PC-3 (cell line): ENCODE measurements around the gene GDPD5. TPM values are rescaled to one million over a fixed set of nuclear protein-coding genes. Genes with fewer than 3 reads are reported as not detected.

Source experiments
- ATAC-seq: fragments of 200-7000 bp; cut with Tn5 transposase; 2 replicates; pipeline ENCODE4 v1.9.1; 2020; ENCODE audit warnings: mild to moderate bottlenecking, moderate library complexity
- BruUV-seq: library from RNA; stranded (reverse); fragments of 400-500 nt; replicated peaks from 2 replicates; lab custom pipeline; 2021; lab: Mats Ljungman, UMichigan
- CTCF ChIA-PET: fragments of 300-600 bp; sonication (Branson Sonifier 250); formaldehyde crosslinking; loops from one replicate; lab custom pipeline; 2022; ENCODE audit warnings: antibody characterized with exemption; lab: Charles Lee
- POLR2A ChIA-PET: fragments of 300-600 bp; sonication (Branson Sonifier 250); formaldehyde crosslinking; loops from one replicate; lab custom pipeline; 2022; ENCODE audit warnings: antibody characterized with exemption; ENCODE audit not compliant: unreplicated experiment; lab: Charles Lee
- DNase-seq: peaks from one replicate; pipeline ENCODE4 v3.0.0-alpha.2; 2015
- H2AFZ ChIP-seq: fragments of 300-600 bp; sonication (generic); 2 replicates; pipeline ENCODE4 v1.6.0; 2016; ENCODE audit warnings: antibody characterized with exemption, low read length
- H3F3A ChIP-seq: fragments of 300-600 bp; sonication (generic); one replicate; pipeline ENCODE4 v1.6.0; 2017; ENCODE audit warnings: antibody characterized with exemption, low read length, control low read depth, mild to moderate bottlenecking; ENCODE audit not compliant: unreplicated experiment
- H3K27ac ChIP-seq: fragments of 300-600 bp; sonication (generic); 2 replicates; pipeline ENCODE4 v1.5.1; 2016; ENCODE audit warnings: mild to moderate bottlenecking, low read length
- H3K27me3 ChIP-seq: fragments of 300-600 bp; sonication (generic); 2 replicates; pipeline ENCODE4 v1.6.1; 2016; ENCODE audit warnings: low read length, mixed read lengths
- H3K36me3 ChIP-seq: fragments of 300-600 bp; sonication (generic); 2 replicates; pipeline ENCODE4 v1.6.1; 2016; ENCODE audit warnings: low read depth, mixed run types, low read length, mixed read lengths
- H3K4me1 ChIP-seq: fragments of 300-600 bp; sonication (generic); 2 replicates; pipeline ENCODE4 v1.5.1; 2016; ENCODE audit warnings: low read length; ENCODE audit not compliant: insufficient read depth
- H3K4me2 ChIP-seq: fragments of 300-600 bp; sonication (generic); 2 replicates; pipeline ENCODE4 v1.6.0; 2016; ENCODE audit warnings: low read length
- H3K4me3 ChIP-seq: fragments of 300-600 bp; sonication (generic); 2 replicates; pipeline ENCODE4 v1.5.1; 2016; ENCODE audit warnings: mild to moderate bottlenecking, low read length, mixed read lengths
- H3K79me2 ChIP-seq: fragments of 300-600 bp; sonication (generic); 2 replicates; pipeline ENCODE4 v1.6.1; 2017; ENCODE audit warnings: low read length, mixed read lengths
- H3K9ac ChIP-seq: fragments of 300-600 bp; sonication (generic); 2 replicates; pipeline ENCODE4 v1.6.0; 2016; ENCODE audit warnings: mild to moderate bottlenecking, low read length
- H3K9me2 ChIP-seq: fragments of 300-600 bp; sonication (generic); replicated peaks from 2 replicates; pipeline ENCODE4 v1.6.1; 2016; ENCODE audit warnings: mixed run types, low read length, mixed read lengths
- H3K9me3 ChIP-seq: fragments of 300-600 bp; sonication (generic); 2 replicates; pipeline ENCODE4 v1.6.1; 2016; ENCODE audit warnings: low read length, mixed read lengths
- H4K20me1 ChIP-seq: fragments of 300-600 bp; sonication (generic); 2 replicates; pipeline ENCODE4 v1.6.1; 2016; ENCODE audit warnings: low read length, mixed read lengths
- CTCF ChIP-seq: fragments of 300-600 bp; sonication (generic); conservative IDR thresholded peaks from 2 replicates; pipeline ENCODE4 v1.5.1; 2017; ENCODE audit warnings: antibody characterized with exemption, low read depth, mild to moderate bottlenecking, low read length
- EZH2 ChIP-seq: fragments of 300-600 bp; sonication (generic); IDR thresholded peaks from one replicate; pipeline ENCODE4 v1.6.1; 2017; ENCODE audit warnings: antibody characterized with exemption, mild to moderate bottlenecking, low read length; ENCODE audit not compliant: unreplicated experiment
- EZH2phosphoT487 ChIP-seq: fragments of 300-600 bp; sonication (generic); IDR thresholded peaks from 2 replicates; pipeline ENCODE4 v1.6.1; 2018; ENCODE audit warnings: mild to moderate bottlenecking, antibody characterized with exemption, low read length, borderline replicate concordance
- intact Hi-C: fragments of 100-400 bp; cut with micrococcal nuclease; formaldehyde crosslinking; loops from 2 replicates; pipeline ENCODE4 v1.9.0; 2023
- total RNA-seq: library from RNA; depleted of rRNA; stranded (reverse); fragments of >200 nt; gene quantifications from 2 replicates; pipeline ENCODE4 v1.2.3, GENCODE V29; 2014

The GDPD5 gene
- total RNA-seq, 1 experiment from 2014 or later: 21.4 TPM

- no peaks in the 10 kb centered on the region for H3K9me3 ChIP-seq
- peaks cover 5% of the 10 kb centered on the region; the same call in 1 of the 2 replicates for H3K4me1 ChIP-seq
- H3K9me2 ChIP-seq: no peaks in the 10 kb centered on the region
- DNase-seq: no peak
- no peak overlapping the region for H3K4me2 ChIP-seq
- H3K4me3 ChIP-seq: no peak overlapping the region
- ChIA-PET CTCF (no interaction called here), POLR2A (no interaction called here)
- BruUV-seq: no TSS peak
- H3F3A ChIP-seq: no peaks in the 10 kb centered on the region
- no peaks in the 10 kb centered on the region for H4K20me1 ChIP-seq
- H3K79me2 ChIP-seq: no peaks in the 10 kb centered on the region
- H3K9ac ChIP-seq: no peak overlapping the region
- no peak overlapping the region for H3K27ac ChIP-seq
- no peak for ATAC-seq
- TF ChIP-seq CTCF (no peak), EZH2 (no peak), EZH2phosphoT487 (no peak)
- H3K36me3 ChIP-seq: no peaks in the 10 kb centered on the region
- intact Hi-C loops: no loop called here
- no peak overlapping the region for H2AFZ ChIP-seq
- H3K27me3 ChIP-seq: no peaks in the 10 kb centered on the region
Observed at GRCh38 chr11:75474878-75475766, 50.6 kb downstream of the GDPD5 start.

- ATAC-seq (no peak; the same call in 1 of the 2 replicates), DNase-seq (no peak)
- no TSS peak for BruUV-seq
- H3K36me3 ChIP-seq: no peaks in the 10 kb centered on the region
- H3K27ac ChIP-seq: no peak overlapping the region
- H2AFZ ChIP-seq: no peak overlapping the region
- peaks cover 5% of the 10 kb centered on the region; the same call in 1 of the 2 replicates for H3K4me1 ChIP-seq
- H3K27me3 ChIP-seq: no peaks in the 10 kb centered on the region
- POLR2A ChIA-PET: no interaction called here
- H3K4me3 ChIP-seq: no peak overlapping the region
- H3K9me3 ChIP-seq: no peaks in the 10 kb centered on the region
- no peaks in the 10 kb centered on the region for H3K9me2 ChIP-seq
- H3K79me2 ChIP-seq: no peaks in the 10 kb centered on the region
- TF ChIP-seq EZH2: no peak
- TF ChIP-seq CTCF: no peak
- TF ChIP-seq EZH2phosphoT487: no peak
- no peak overlapping the region for H3K4me2 ChIP-seq
- intact Hi-C loops: no loop called here
- H3K9ac ChIP-seq: no peak overlapping the region
- CTCF ChIA-PET: no interaction called here
- no peaks in the 10 kb centered on the region for H4K20me1 ChIP-seq
- no peaks in the 10 kb centered on the region for H3F3A ChIP-seq
Observed at GRCh38 chr11:75474240-75474639, 51.5 kb downstream of the GDPD5 start.

- Histone ChIP-seq H2AFZ (no peak overlapping the region), H3K9me3 (no peaks in the 10 kb centered on the region), H3K4me2 (no peak overlapping the region), H3K27me3 (no peaks in the 10 kb centered on the region), H4K20me1 (no peaks in the 10 kb centered on the region), H3F3A (no peaks in the 10 kb centered on the region), H3K4me3 (no peak overlapping the region), H3K9me2 (no peaks in the 10 kb centered on the region), H3K79me2 (no peaks in the 10 kb centered on the region), H3K36me3 (no peaks in the 10 kb centered on the region), H3K9ac (no peak overlapping the region), H3K4me1 (peaks cover 5% of the 10 kb centered on the region; the same call in 1 of the 2 replicates), H3K27ac (no peak overlapping the region)
- TF ChIP-seq EZH2 (no peak), EZH2phosphoT487 (no peak), CTCF (no peak)
- ATAC-seq: no peak
- DNase-seq: no peak
- CTCF ChIA-PET: no interaction called here
- POLR2A ChIA-PET: no interaction called here
- BruUV-seq: no TSS peak
- intact Hi-C loops: no loop called here
Observed at GRCh38 chr11:75473684-75474083, 52.1 kb downstream of the GDPD5 start.
